HepG2 (cell line): ENCODE results near the gene TDRD3. TPM values are rescaled to one million over a fixed set of nuclear protein-coding genes. Genes with fewer than 3 reads are reported as not detected.

Experiments used
- ATAC-seq: fragments of 200-7000 bp; cut with Tn5 transposase; 3 replicates; pipeline ENCODE4 v1.9.1; 2020; ENCODE audit warnings: mild to moderate bottlenecking, moderate library complexity
- BruUV-seq: library from RNA; stranded (reverse); fragments of 400-500 nt; replicated peaks from 2 replicates; lab custom pipeline; 2021; lab: Mats Ljungman, UMichigan
- CTCF ChIA-PET: fragments of 300-600 bp; formaldehyde crosslinking; extraction: SDS; loops from one replicate; lab custom pipeline; 2021; ENCODE audit warnings: low total read pairs, inconsistent platforms, low intra/inter-chr PET ratio; lab: Yijun Ruan, JAX
- POLR2A ChIA-PET: fragments of 350-600 bp; sonication (Branson Sonifier 250); formaldehyde crosslinking; loops from one replicate; lab custom pipeline; 2020; ENCODE audit warnings: antibody characterized with exemption, inconsistent platforms; lab: Yijun Ruan, JAX
- DNase-seq: peaks from one replicate; pipeline ENCODE4 v3.0.0-alpha.2; 2015; ENCODE audit warnings: low spot score
- FAIRE-seq: peaks from 3 replicates; lab custom pipeline; 2011; peaks lifted over from hg19 to GRCh38; lab: Jason Lieb, UNC
- H2AFZ ChIP-seq: one replicate; pipeline ENCODE4 v1.6.1; 2011; ENCODE audit warnings: low read length, inconsistent platforms
- H3K27ac ChIP-seq: fragments of 300-600 bp; 3 replicates; pipeline ENCODE4 v1.8.0; 2011; ENCODE audit warnings: mixed run types, mild to moderate bottlenecking, mixed read lengths, low read length, inconsistent platforms; ENCODE audit not compliant: insufficient read depth; ENCODE audit errors: extremely low read length
- H3K27me3 ChIP-seq, 2 experiments: fragments of 200-600 bp in 1 of 2; 2 replicates in 1 of 2; 3 replicates in 1 of 2; pipeline versions ENCODE4 v1.6.0 to v1.8.0; 2011; ENCODE audit warnings: low read length in 2 of 2, mild to moderate bottlenecking in 2 of 2, moderate library complexity in 2 of 2, inconsistent platforms in 1 of 2; ENCODE audit not compliant: insufficient read depth in 2 of 2, control insufficient read depth in 1 of 2
- H3K36me3 ChIP-seq, 2 experiments: fragments of 200-600 bp in 1 of 2; replicated peaks in 1 of 2; 2 replicates in 1 of 2; 3 replicates in 1 of 2; pipeline versions ENCODE4 v1.5.1 to v1.8.0; 2011; ENCODE audit warnings: low read length in 2 of 2, inconsistent platforms in 1 of 2; ENCODE audit not compliant: insufficient read depth in 2 of 2, control insufficient read depth in 1 of 2
- H3K4me1 ChIP-seq: 2 replicates; pipeline ENCODE4 v1.5.1; 2012; ENCODE audit warnings: low read length, inconsistent platforms; ENCODE audit not compliant: insufficient read depth
- H3K4me2 ChIP-seq: 2 replicates; pipeline ENCODE4 v1.6.0; 2011; ENCODE audit warnings: low read depth, low read length, inconsistent platforms
- H3K4me3 ChIP-seq, 3 experiments: fragments of 200-600 bp in 1 of 3; sonication (generic), shearing (Covaris generic) in 1 of 3; replicated peaks in 1 of 3; 2 replicates each; pipeline ENCODE4 v1.5.1; 2011 to 2016; ENCODE audit warnings: low read length in 3 of 3, inconsistent platforms in 2 of 3, low read depth in 2 of 3, mild to moderate bottlenecking in 2 of 3, control low read depth in 1 of 3, mixed read lengths in 1 of 3; ENCODE audit not compliant: insufficient read depth in 1 of 3
- H3K79me2 ChIP-seq: one replicate; pipeline ENCODE4 v1.6.1; 2011; ENCODE audit warnings: low read length, inconsistent platforms; ENCODE audit not compliant: insufficient read depth
- H3K9ac ChIP-seq: 2 replicates; pipeline ENCODE4 v1.6.0; 2011; ENCODE audit warnings: mild to moderate bottlenecking, low read depth, low read length, inconsistent platforms; ENCODE audit not compliant: insufficient read depth
- H3K9me3 ChIP-seq: 2 replicates; pipeline ENCODE4 v1.5.1; 2012; ENCODE audit warnings: mild to moderate bottlenecking, low read length
- H4K20me1 ChIP-seq: 2 replicates; pipeline ENCODE4 v1.6.0; 2011; ENCODE audit warnings: inconsistent platforms, mild to moderate bottlenecking, low read length, moderate library complexity; ENCODE audit not compliant: insufficient read depth
- ARNTL ChIP-seq: sonication (generic); formaldehyde crosslinking; IDR thresholded peaks from 2 replicates; pipeline ENCODE4 v1.4.0; 2020; ENCODE audit warnings: mild to moderate bottlenecking, missing genetic modification reagents
- ATF3 ChIP-seq: sonication (generic); formaldehyde crosslinking; IDR thresholded peaks from 2 replicates; pipeline ENCODE4 v1.4.0; 2020; ENCODE audit warnings: missing genetic modification reagents
- GATA4 ChIP-seq: sonication (generic); IDR thresholded peaks from 2 replicates; pipeline ENCODE4 v1.6.1; 2016; ENCODE audit warnings: antibody characterized with exemption, low read depth, borderline replicate concordance
- MLX ChIP-seq: IDR thresholded peaks from 2 replicates; pipeline ENCODE4 v1.6.1; 2016
- SPEN ChIP-seq: sonication (generic); formaldehyde crosslinking; IDR thresholded peaks from 2 replicates; pipeline ENCODE4 v1.5.1; 2020; ENCODE audit warnings: low read depth, mild to moderate bottlenecking, missing genetic modification reagents
- TP53 ChIP-seq: sonication (generic); formaldehyde crosslinking; conservative IDR thresholded peaks from 2 replicates; pipeline ENCODE4 v1.4.0; 2020; ENCODE audit warnings: missing genetic modification reagents
- ZBTB38 ChIP-seq: sonication (generic); formaldehyde crosslinking; IDR thresholded peaks from 2 replicates; pipeline ENCODE4 v1.5.1; 2020; ENCODE audit warnings: mild to moderate bottlenecking, missing genetic modification reagents
- ZC3H13 ChIP-seq: sonication (generic); formaldehyde crosslinking; IDR thresholded peaks from 2 replicates; pipeline ENCODE4 v1.8.1; 2023; ENCODE audit warnings: mild to moderate bottlenecking, missing genetic modification reagents, moderate library complexity
- ZMYM4 ChIP-seq: sonication (generic); formaldehyde crosslinking; IDR thresholded peaks from 2 replicates; pipeline ENCODE4 v1.8.1; 2023; ENCODE audit warnings: mild to moderate bottlenecking, missing genetic modification reagents
- ZNF33A ChIP-seq: sonication (generic); formaldehyde crosslinking; IDR thresholded peaks from 2 replicates; pipeline ENCODE4 v1.5.1; 2020; ENCODE audit warnings: missing genetic modification reagents, mild to moderate bottlenecking, moderate library complexity, borderline replicate concordance
- ZNF446 ChIP-seq: sonication (generic); formaldehyde crosslinking; IDR thresholded peaks from 2 replicates; pipeline ENCODE4 v1.5.0; 2020; ENCODE audit warnings: mild to moderate bottlenecking, missing genetic modification reagents
- ZNF562 ChIP-seq: sonication (generic); formaldehyde crosslinking; IDR thresholded peaks from 2 replicates; pipeline ENCODE4 v1.8.0; 2022; ENCODE audit warnings: missing genetic modification reagents, borderline replicate concordance
- WGBS: methylation state at CpG from one replicate; pipeline ENCODE4 v1.1.6; 2017; ENCODE audit warnings: low lambda C conversion rate; 5-methylcytosine and 5-hydroxymethylcytosine counted together
- in situ Hi-C: cut with HindIII; loops from 2 replicates; pipeline ENCODE4 v1.10.0; 2017; ENCODE audit warnings: low pct_unique_long_range_greater_than_20kb; ENCODE audit not compliant: extremely low pct_ligation_motif_present
- intact Hi-C: fragments of 100-400 bp; cut with micrococcal nuclease; formaldehyde crosslinking; loops from one replicate; pipeline ENCODE4 v1.10.0; 2022; ENCODE audit not compliant: unreplicated experiment
- polyA plus RNA-seq, 8 experiments: library from polyadenylated mRNA; depleted of rRNA in 3 of 8; stranded (reverse) in 7 of 8; unstranded in 1 of 8; fragments of >200 nt; fragmentation: Illumina TruSeq in 4 of 8; extraction: Trizol in 4 of 8; gene quantifications; 2 replicates each; pipeline versions ENCODE4 v1.2.1 to v1.2.3, GENCODE V29; 2011 to 2016; ENCODE audit warnings: low read depth in 4 of 8, missing spikeins in 1 of 8, mixed read lengths in 1 of 8; ENCODE audit not compliant: insufficient read depth in 1 of 8
- total RNA-seq, 5 experiments: library from RNA; depleted of rRNA; stranded (reverse); fragments of >200 nt; fragmentation: Illumina TruSeq; extraction: Trizol; gene quantifications; 2 replicates each; pipeline ENCODE4 v1.2.3, GENCODE V29; 2016; ENCODE audit warnings: low read depth in 1 of 5
- TF ChIP-seq, protein P1 (sequence below): sonication (generic); formaldehyde crosslinking; conservative IDR thresholded peaks from 2 replicates; pipeline ENCODE4 v1.4.0; 2020; ENCODE audit warnings: missing genetic modification reagents
- TF ChIP-seq, protein P2 (sequence below): sonication (generic); formaldehyde crosslinking; IDR thresholded peaks from 2 replicates; pipeline ENCODE4 v1.8.0; 2022; ENCODE audit warnings: missing genetic modification reagents, low read depth, mild to moderate bottlenecking, borderline replicate concordance

The TDRD3 gene
- total and polyA plus RNA-seq, 2 of the 13 experiments (the other 11 are each of a cell fraction or from before 2014, with no cell fraction given), result 4.7 to 11.8 TPM

- Histone ChIP-seq H3K9me3 (no peaks in the 10 kb centered on the region), H2AFZ (no peak overlapping the region)
- TF ChIP-seq, protein P1, sequence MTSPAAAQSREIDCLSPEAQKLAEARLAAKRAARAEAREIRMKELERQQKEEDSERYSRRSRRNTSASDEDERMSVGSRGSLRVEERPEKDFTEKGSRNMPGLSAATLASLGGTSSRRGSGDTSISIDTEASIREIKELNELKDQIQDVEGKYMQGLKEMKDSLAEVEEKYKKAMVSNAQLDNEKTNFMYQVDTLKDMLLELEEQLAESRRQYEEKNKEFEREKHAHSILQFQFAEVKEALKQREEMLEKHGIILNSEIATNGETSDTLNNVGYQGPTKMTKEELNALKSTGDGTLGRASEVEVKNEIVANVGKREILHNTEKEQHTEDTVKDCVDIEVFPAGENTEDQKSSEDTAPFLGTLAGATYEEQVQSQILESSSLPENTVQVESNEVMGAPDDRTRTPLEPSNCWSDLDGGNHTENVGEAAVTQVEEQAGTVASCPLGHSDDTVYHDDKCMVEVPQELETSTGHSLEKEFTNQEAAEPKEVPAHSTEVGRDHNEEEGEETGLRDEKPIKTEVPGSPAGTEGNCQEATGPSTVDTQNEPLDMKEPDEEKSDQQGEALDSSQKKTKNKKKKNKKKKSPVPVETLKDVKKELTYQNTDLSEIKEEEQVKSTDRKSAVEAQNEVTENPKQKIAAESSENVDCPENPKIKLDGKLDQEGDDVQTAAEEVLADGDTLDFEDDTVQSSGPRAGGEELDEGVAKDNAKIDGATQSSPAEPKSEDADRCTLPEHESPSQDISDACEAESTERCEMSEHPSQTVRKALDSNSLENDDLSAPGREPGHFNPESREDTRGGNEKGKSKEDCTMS (CRISPR knock-in tag), result no peak
- no peak for TF ChIP-seq SPEN (CRISPR knock-in tag)
- TF ChIP-seq, protein P2, sequence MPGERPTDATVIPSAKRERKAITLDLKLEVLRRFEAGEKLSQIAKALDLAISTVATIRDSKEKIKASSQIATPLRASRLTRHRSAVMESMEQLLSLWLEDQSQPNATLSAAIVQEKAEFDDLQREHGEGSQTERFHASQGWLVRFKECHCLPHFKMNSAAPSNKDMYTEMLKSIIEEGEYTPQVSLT (CRISPR knock-in tag), result no peak
- no peak for TF ChIP-seq TP53 (CRISPR knock-in tag)
- TF ChIP-seq, all 625 proteins: peak for 0
- WGBS, result 83% methylated on average over 1 of the region's 1 CpG
- ATAC-seq (no peak), DNase-seq (no peak), FAIRE-seq (no peak)
- H3K4me1 ChIP-seq, result no peaks in the 10 kb centered on the region
- H3K36me3 ChIP-seq, result no peaks in the 10 kb centered on the region
- no peak overlapping the region for H3K4me3 ChIP-seq
- intact Hi-C loops, result no loop called here
- BruUV-seq, result no TSS peak
- ChIA-PET POLR2A (no interaction called here), CTCF (no interaction called here)
- H3K4me2 ChIP-seq, result no peak overlapping the region
- H3K27me3 ChIP-seq, result no peaks in the 10 kb centered on the region
- no peaks in the 10 kb centered on the region for H3K79me2 ChIP-seq
- no peak overlapping the region for H3K9ac ChIP-seq
- no peak overlapping the region for H3K27ac ChIP-seq
- no peaks in the 10 kb centered on the region for H4K20me1 ChIP-seq
- in situ Hi-C loops, result no loop called here
Measured at GRCh38 chr13:60426075-60426474, 29.1 kb downstream of the TDRD3 start.

DNA sequence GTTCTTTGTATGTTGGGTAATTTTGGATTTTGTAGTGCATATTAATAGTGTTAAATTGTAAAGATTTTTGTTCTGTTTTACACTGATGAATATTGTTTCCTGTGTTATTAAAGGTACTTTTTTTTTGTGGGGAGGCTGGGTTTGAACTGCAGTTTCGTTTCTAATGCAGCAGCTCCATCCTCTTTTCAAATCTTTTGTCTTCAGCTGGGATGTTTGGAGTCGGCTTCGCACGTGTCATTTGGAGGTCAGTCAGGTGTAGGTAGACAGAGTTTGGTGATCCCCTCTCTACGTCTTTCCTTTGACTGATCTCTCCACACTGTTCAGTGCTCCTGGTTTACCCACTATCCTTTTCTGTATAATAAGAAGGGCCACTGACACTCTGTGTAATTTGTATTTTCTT is 30.3 kb downstream of the TDRD3 start:
- CTCF ChIA-PET, result no interaction called here
- DNase-seq (no peak), FAIRE-seq (no peak), ATAC-seq (no peak)
- TF ChIP-seq ZBTB38 (no peak), ZC3H13 (CRISPR knock-in tag) (no peak), ZNF562 (CRISPR knock-in tag) (no peak), ATF3 (CRISPR knock-in tag) (no peak), ZNF446 (CRISPR knock-in tag) (no peak), MLX (no peak), ARNTL (CRISPR knock-in tag) (no peak), GATA4 (no peak), ZNF33A (CRISPR knock-in tag) (no peak), ZMYM4 (CRISPR knock-in tag) (no peak)
- Histone ChIP-seq H3K27ac (no peak overlapping the region), H3K36me3 (no peaks in the 10 kb centered on the region), H3K4me1 (no peaks in the 10 kb centered on the region), H3K9ac (no peak overlapping the region), H3K27me3 (no peaks in the 10 kb centered on the region), H3K4me3 (no peak overlapping the region), H3K79me2 (no peaks in the 10 kb centered on the region), H3K4me2 (no peak overlapping the region), H2AFZ (no peak overlapping the region), H3K9me3 (no peaks in the 10 kb centered on the region), H4K20me1 (no peaks in the 10 kb centered on the region)
- 82% methylated on average over 5 of the region's 5 CpGs for WGBS
- intact Hi-C loops (no loop called here), in situ Hi-C loops (no loop called here)
- POLR2A ChIA-PET, result no interaction called here
- BruUV-seq, result no TSS peak
